Ishikawa (cell line): ENCODE results near the gene CHRM5.

Experiments used
- EP300 ChIP-seq: IDR thresholded peaks from 2 replicates; pipeline ENCODE4 v1.6.1; 2012; ENCODE audit warnings: borderline replicate concordance
- MAX ChIP-seq: IDR thresholded peaks from 2 replicates; pipeline ENCODE4 v1.6.1; 2012
- NFIC ChIP-seq: IDR thresholded peaks from 2 replicates; pipeline ENCODE4 v1.6.1; 2012
- RAD21 ChIP-seq: IDR thresholded peaks from 2 replicates; pipeline ENCODE4 v1.6.1; 2012; ENCODE audit warnings: low read depth
- TAF1 ChIP-seq: IDR thresholded peaks from 2 replicates; pipeline ENCODE4 v1.6.1; 2012; ENCODE audit warnings: low read depth, mild to moderate bottlenecking
- TF ChIP-seq, protein P1 (sequence below): IDR thresholded peaks from 2 replicates; pipeline ENCODE4 v1.6.1; 2012

- TF ChIP-seq MAX: no peak
- no peak for TF ChIP-seq EP300
- TF ChIP-seq RAD21: no peak
- TF ChIP-seq, protein P1, sequence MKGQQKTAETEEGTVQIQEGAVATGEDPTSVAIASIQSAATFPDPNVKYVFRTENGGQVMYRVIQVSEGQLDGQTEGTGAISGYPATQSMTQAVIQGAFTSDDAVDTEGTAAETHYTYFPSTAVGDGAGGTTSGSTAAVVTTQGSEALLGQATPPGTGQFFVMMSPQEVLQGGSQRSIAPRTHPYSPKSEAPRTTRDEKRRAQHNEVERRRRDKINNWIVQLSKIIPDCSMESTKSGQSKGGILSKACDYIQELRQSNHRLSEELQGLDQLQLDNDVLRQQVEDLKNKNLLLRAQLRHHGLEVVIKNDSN: no peak
- no peak for TF ChIP-seq TAF1
- TF ChIP-seq NFIC: no peak
Observed at GRCh38 chr15:33964665-33965040, 3.6 kb upstream of the CHRM5 start.
